Neural progenitor cell (in vitro differentiated cells): Measurements from ENCODE around the gene SZRD1. TPM values are rescaled to one million over a fixed set of nuclear protein-coding genes. Genes with fewer than 3 reads are reported as not detected.

ENCODE experiments used
- DNase-seq: peaks from one replicate; pipeline ENCODE4 v3.0.0-alpha.2; 2016; ENCODE audit warnings: low spot score
- H2AFZ ChIP-seq: fragments of 200-600 bp; sonication (generic); replicated peaks from 2 replicates; pipeline ENCODE4 v1.6.1; 2016; ENCODE audit warnings: antibody characterized with exemption
- H3F3A ChIP-seq: fragments of 200-600 bp; sonication (generic); 2 replicates; pipeline ENCODE4 v1.6.1; 2016; ENCODE audit warnings: antibody characterized with exemption, low read depth
- H3K27ac ChIP-seq: fragments of 200-600 bp; sonication (generic); 2 replicates; pipeline ENCODE4 v1.5.1; 2016; ENCODE audit warnings: mild to moderate bottlenecking
- H3K27me3 ChIP-seq: fragments of 200-600 bp; sonication (generic); 2 replicates; pipeline ENCODE4 v1.6.1; 2016; ENCODE audit warnings: mild to moderate bottlenecking, moderate library complexity
- H3K36me3 ChIP-seq: fragments of 200-600 bp; sonication (generic); 2 replicates; pipeline ENCODE4 v1.5.1; 2016
- H3K4me1 ChIP-seq: fragments of 200-600 bp; sonication (generic); 2 replicates; pipeline ENCODE4 v1.6.1; 2016; ENCODE audit warnings: mixed run types
- H3K4me2 ChIP-seq: fragments of 200-600 bp; sonication (generic); 2 replicates; pipeline ENCODE4 v1.6.1; 2016
- H3K4me3 ChIP-seq: fragments of 200-600 bp; sonication (generic); 2 replicates; pipeline ENCODE4 v1.5.1; 2016
- H3K79me2 ChIP-seq: fragments of 200-600 bp; sonication (generic); 2 replicates; pipeline ENCODE4 v1.6.1; 2016; ENCODE audit warnings: low read depth
- H3K9ac ChIP-seq: fragments of 200-600 bp; sonication (generic); 2 replicates; pipeline ENCODE4 v1.6.1; 2016
- H3K9me3 ChIP-seq: fragments of 200-600 bp; sonication (generic); 2 replicates; pipeline ENCODE4 v1.5.1; 2016; ENCODE audit warnings: low read depth
- H4K20me1 ChIP-seq: fragments of 200-600 bp; sonication (generic); 2 replicates; pipeline ENCODE4 v1.6.1; 2016; ENCODE audit warnings: low read depth
- H3K27ac Mint-ChIP-seq: 3 replicates; pipeline ENCODE4 v1.8.0; 2021; ENCODE audit warnings: mixed read lengths
- H3K27me3 Mint-ChIP-seq: 2 replicates; pipeline ENCODE4 v1.8.0; 2022; ENCODE audit warnings: low read depth, mild to moderate bottlenecking, inconsistent platforms, moderate library complexity, mixed read lengths; ENCODE audit not compliant: insufficient read depth
- H3K36me3 Mint-ChIP-seq: 3 replicates; pipeline ENCODE4 v1.8.0; 2021; ENCODE audit warnings: mixed read lengths
- H3K4me1 Mint-ChIP-seq: 3 replicates; pipeline ENCODE4 v1.8.0; 2021; ENCODE audit warnings: mixed read lengths
- H3K4me3 Mint-ChIP-seq: 3 replicates; pipeline ENCODE4 v1.8.0; 2021; ENCODE audit warnings: mild to moderate bottlenecking, moderate library complexity, mixed read lengths
- H3K9me3 Mint-ChIP-seq: 3 replicates; pipeline ENCODE4 v1.8.0; 2020; ENCODE audit warnings: mixed read lengths
- EZH2 ChIP-seq: fragments of 200-600 bp; sonication (generic); IDR thresholded peaks from 2 replicates; pipeline ENCODE4 v1.6.1; 2017; ENCODE audit warnings: antibody characterized with exemption, mild to moderate bottlenecking, moderate library complexity
- EZH2phosphoT487 ChIP-seq: fragments of 200-600 bp; sonication (generic); IDR thresholded peaks from 2 replicates; pipeline ENCODE4 v1.6.1; 2017; ENCODE audit warnings: antibody characterized with exemption
- total RNA-seq: library from RNA; depleted of rRNA; stranded (reverse); fragments of >200 nt; gene quantifications from 2 replicates; pipeline ENCODE4 v1.2.3, GENCODE V29; 2015; ENCODE audit warnings: low replicate concordance
- TF ChIP-seq, protein P1 (sequence below): fragments of 200-600 bp; sonication (generic); IDR thresholded peaks from 2 replicates; pipeline ENCODE4 v1.5.1; 2017; ENCODE audit warnings: antibody characterized with exemption, mild to moderate bottlenecking

SZRD1 gene, protein sequence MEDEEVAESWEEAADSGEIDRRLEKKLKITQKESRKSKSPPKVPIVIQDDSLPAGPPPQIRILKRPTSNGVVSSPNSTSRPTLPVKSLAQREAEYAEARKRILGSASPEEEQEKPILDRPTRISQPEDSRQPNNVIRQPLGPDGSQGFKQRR
- total RNA-seq: 50.2 and 73.2 TPM in 2 replicates

DNA sequence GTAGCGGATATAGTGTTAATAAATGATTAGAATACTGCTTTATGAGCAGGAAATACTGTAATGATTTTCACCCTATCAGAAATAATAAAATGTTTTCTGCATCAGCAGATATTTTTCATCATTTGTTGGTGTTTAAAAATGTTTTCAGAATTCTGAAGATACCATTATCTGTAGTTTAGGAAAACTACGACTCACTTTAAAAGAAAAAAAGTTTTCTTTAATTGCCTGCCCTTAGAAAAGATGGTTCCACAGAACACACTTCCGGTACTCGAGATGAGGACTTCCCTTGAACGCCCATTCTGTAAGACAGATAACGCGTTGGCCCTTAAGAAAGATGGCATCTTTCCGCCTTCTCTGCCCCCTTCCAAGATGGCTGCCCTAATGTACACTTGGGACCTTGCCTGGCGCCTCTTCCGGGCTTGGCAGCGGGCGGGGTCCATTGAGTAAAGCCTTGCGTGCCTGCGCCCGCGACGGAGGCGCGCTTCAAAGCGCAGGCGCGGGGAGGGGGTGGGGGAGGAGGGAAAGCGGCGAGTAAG, at the start of gene SZRD1:
TSS of gene SZRD1 (plus strand) at position 521 of the 536 bp plus-strand sequence. CDS start 16 bp downstream, outside the sequence.
- Mint-ChIP-seq H3K27ac (peak within 1 kb of the TSS; percentile 97), H3K36me3 (no peaks in the 10 kb centered on the region), H3K4me3 (peak within 1 kb of the TSS; percentile 98), H3K9me3 (no peaks in the 10 kb centered on the region), H3K4me1 (peaks cover 28% of the 10 kb centered on the region), H3K27me3 (peaks cover 8% of the 10 kb centered on the region)
- peak within 1 kb of the TSS; percentile 76 for H3K9ac ChIP-seq
- no peaks in the 10 kb centered on the region for H3F3A ChIP-seq
- H3K27ac ChIP-seq: peak within 1 kb of the TSS; percentile 88
- peaks cover 46% of the 10 kb centered on the region for H3K79me2 ChIP-seq
- H3K36me3 ChIP-seq: no peaks in the 10 kb centered on the region
- peaks cover 41% of the 10 kb centered on the region for H4K20me1 ChIP-seq
- TF ChIP-seq, protein P1, sequence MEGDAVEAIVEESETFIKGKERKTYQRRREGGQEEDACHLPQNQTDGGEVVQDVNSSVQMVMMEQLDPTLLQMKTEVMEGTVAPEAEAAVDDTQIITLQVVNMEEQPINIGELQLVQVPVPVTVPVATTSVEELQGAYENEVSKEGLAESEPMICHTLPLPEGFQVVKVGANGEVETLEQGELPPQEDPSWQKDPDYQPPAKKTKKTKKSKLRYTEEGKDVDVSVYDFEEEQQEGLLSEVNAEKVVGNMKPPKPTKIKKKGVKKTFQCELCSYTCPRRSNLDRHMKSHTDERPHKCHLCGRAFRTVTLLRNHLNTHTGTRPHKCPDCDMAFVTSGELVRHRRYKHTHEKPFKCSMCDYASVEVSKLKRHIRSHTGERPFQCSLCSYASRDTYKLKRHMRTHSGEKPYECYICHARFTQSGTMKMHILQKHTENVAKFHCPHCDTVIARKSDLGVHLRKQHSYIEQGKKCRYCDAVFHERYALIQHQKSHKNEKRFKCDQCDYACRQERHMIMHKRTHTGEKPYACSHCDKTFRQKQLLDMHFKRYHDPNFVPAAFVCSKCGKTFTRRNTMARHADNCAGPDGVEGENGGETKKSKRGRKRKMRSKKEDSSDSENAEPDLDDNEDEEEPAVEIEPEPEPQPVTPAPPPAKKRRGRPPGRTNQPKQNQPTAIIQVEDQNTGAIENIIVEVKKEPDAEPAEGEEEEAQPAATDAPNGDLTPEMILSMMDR: no peak
- no peak for TF ChIP-seq EZH2phosphoT487
- peak; percentile 11 for TF ChIP-seq EZH2
- peak within 1 kb of the TSS; percentile 97 for H3K4me3 ChIP-seq
- peak within 1 kb of the TSS; percentile 69 for H2AFZ ChIP-seq
- peak within 1 kb of the TSS; percentile 75 for H3K4me2 ChIP-seq
- peak; percentile 99 for DNase-seq
- peaks cover 12% of the 10 kb centered on the region for H3K4me1 ChIP-seq
- peaks cover 14% of the 10 kb centered on the region for H3K27me3 ChIP-seq
- no peaks in the 10 kb centered on the region for H3K9me3 ChIP-seq

DNA sequence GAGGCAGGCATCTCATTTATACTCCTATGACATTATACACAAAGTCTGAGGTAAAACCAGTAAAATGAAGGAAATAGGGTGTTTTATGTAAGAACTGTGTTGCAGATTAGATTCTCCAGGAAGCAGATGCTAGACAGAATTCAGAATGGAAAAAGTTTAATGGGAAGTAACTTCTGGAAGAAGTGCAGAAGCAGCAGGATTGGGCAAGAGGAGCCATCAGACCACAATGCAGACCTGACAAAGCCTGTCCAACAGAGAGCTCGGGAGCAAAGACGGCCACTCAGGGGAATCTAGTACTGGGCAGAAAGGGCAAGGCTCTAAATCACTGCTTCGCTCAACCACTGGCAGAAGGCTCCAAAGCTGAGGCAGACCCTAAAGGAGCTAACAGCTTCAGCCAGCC, 48.5 kb upstream of the SZRD1 start:
- Mint-ChIP-seq H3K9me3 (no peaks in the 10 kb centered on the region), H3K27me3 (no peaks in the 10 kb centered on the region), H3K27ac (no peak overlapping the region), H3K4me3 (no peak overlapping the region), H3K4me1 (peaks cover 5% of the 10 kb centered on the region), H3K36me3 (peaks cover 5% of the 10 kb centered on the region)
- H3F3A ChIP-seq: no peaks in the 10 kb centered on the region
- no peaks in the 10 kb centered on the region for H3K9me3 ChIP-seq
- no peaks in the 10 kb centered on the region for H3K4me1 ChIP-seq
- no peak overlapping the region for H3K9ac ChIP-seq
- no peaks in the 10 kb centered on the region for H3K27me3 ChIP-seq
- H4K20me1 ChIP-seq: peaks cover 82% of the 10 kb centered on the region
- H3K36me3 ChIP-seq: peaks cover 4% of the 10 kb centered on the region
- no peak overlapping the region for H3K27ac ChIP-seq
- no peak for TF ChIP-seq EZH2
- TF ChIP-seq, protein P1: no peak
- TF ChIP-seq EZH2phosphoT487: no peak
- H3K4me3 ChIP-seq: no peak overlapping the region
- no peak for DNase-seq
- peaks cover 78% of the 10 kb centered on the region for H3K79me2 ChIP-seq
- no peak overlapping the region for H2AFZ ChIP-seq
- no peak overlapping the region for H3K4me2 ChIP-seq

DNA sequence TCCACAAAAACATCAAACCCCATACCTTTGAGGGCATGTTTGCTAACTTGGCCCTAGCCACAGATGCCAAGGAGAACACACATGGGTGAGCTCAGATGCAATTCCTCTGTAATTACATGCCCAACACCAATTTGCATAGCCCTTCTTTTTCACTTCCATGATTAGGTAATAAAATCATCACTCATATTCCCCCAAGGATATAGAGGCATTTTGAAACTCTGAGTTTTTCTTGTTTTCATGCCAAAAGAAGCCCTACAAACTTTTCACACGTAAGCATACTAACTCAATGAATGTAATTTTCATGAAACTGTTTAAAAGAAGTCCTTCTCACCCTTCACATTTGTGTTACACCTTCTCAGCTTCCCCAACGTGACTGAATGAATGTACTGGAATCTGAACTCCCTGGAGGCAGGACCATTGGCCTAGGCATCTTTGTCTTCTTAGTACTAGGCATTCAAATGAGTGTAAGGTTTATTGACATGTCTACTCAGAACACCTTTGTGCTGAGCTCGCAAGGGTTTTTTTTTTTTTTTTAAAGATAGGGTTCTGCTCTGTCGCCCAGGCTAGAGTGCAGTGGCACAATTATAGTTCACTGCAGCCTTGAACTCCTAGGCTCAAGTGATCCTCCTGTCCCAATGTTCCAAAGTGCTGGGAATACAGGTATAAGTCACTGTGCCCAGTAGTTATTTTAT, 45.7 kb upstream of the SZRD1 start:
- TF ChIP-seq EZH2phosphoT487: no peak
- no peak for TF ChIP-seq EZH2
- TF ChIP-seq, protein P1: no peak
- H3K9me3 ChIP-seq: no peaks in the 10 kb centered on the region
- peaks cover 99% of the 10 kb centered on the region for H3K79me2 ChIP-seq
- H3K9ac ChIP-seq: no peak overlapping the region
- no peak for DNase-seq
- H3K4me1 ChIP-seq: peaks cover 4% of the 10 kb centered on the region
- no peaks in the 10 kb centered on the region for H3F3A ChIP-seq
- no peak overlapping the region for H3K4me3 Mint-ChIP-seq
- no peak overlapping the region for H3K4me3 ChIP-seq
- no peak overlapping the region for H2AFZ ChIP-seq
- H3K27ac ChIP-seq: peak overlapping the region; percentile 20
- H3K27ac Mint-ChIP-seq: no peak overlapping the region
- H3K9me3 Mint-ChIP-seq: no peaks in the 10 kb centered on the region
- no peaks in the 10 kb centered on the region for H3K27me3 Mint-ChIP-seq
- no peaks in the 10 kb centered on the region for H3K36me3 ChIP-seq
- H4K20me1 ChIP-seq: peaks cover 86% of the 10 kb centered on the region
- peaks cover 2% of the 10 kb centered on the region for H3K36me3 Mint-ChIP-seq
- peaks cover 7% of the 10 kb centered on the region for H3K4me1 Mint-ChIP-seq
- H3K27me3 ChIP-seq: no peaks in the 10 kb centered on the region
- no peak overlapping the region for H3K4me2 ChIP-seq
